G401 (cell line): ENCODE data around the gene REEP6. TPM values are rescaled to one million over a fixed set of nuclear protein-coding genes. Genes with fewer than 3 reads are reported as not detected.
"Not testable (repeated sequence)": the region's sequence is repeated elsewhere in the genome, so short reads cannot be mapped to it uniquely, and the experiment has no call there.

ENCODE experiments used
- DNase-seq: peaks from one replicate; pipeline ENCODE4 v3.0.0-alpha.2; 2015; ENCODE audit warnings: low spot score
- in situ Hi-C: cut with HindIII; loops from 2 replicates; pipeline ENCODE4 v1.10.0; 2016; ENCODE audit warnings: low sequenced_read_pairs, mixed read lengths
- total RNA-seq: library from RNA; depleted of rRNA; stranded (reverse); fragments of >200 nt; shearing (Covaris generic); gene quantifications from 2 replicates; pipeline ENCODE4 v1.2.3, GENCODE V29; 2014

The REEP6 gene
- total RNA-seq, 1 experiment from 2014 or later = 20.6 TPM

GRCh38 chr19:1514986-1515721 is 24.2 kb downstream of the REEP6 start:
- DNase-seq = no peak
- in situ Hi-C loops = no loop called here

- in situ Hi-C loops = no loop called here
- DNase-seq = no peak
Observed at GRCh38 chr19:1516395-1516753, 25.4 kb downstream of the REEP6 start.

GRCh38 chr19:1518471-1518870 is 27.5 kb downstream of the REEP6 start:
- in situ Hi-C loops = no loop called here
- no peak for DNase-seq

GRCh38 chr19:1519802-1520201 is 28.8 kb downstream of the REEP6 start:
- DNase-seq, in situ Hi-C loops: not testable (repeated sequence)

GRCh38 chr19:1520203-1520780 is 29.3 kb downstream of the REEP6 start:
- DNase-seq = no peak
- in situ Hi-C loops = no loop called here

GRCh38 chr19:1521636-1522035 is 30.7 kb downstream of the REEP6 start:
- peak; percentile 94 for DNase-seq
- in situ Hi-C loops = no loop called here

- in situ Hi-C loops = no loop called here
- DNase-seq = peak; percentile 75
Observed at GRCh38 chr19:1522061-1522460, 31.1 kb downstream of the REEP6 start.

- in situ Hi-C loops = no loop called here
- DNase-seq = peak; percentile 91
Observed at GRCh38 chr19:1522838-1523237, 31.9 kb downstream of the REEP6 start.

GRCh38 chr19:1523412-1524286 is 32.7 kb downstream of the REEP6 start, which contains the start of gene PLK5:
Gene PLK5 (plus strand): TSS chr19:1524077. CDS start chr19:1526997, 2,920 bp downstream.
- DNase-seq = peak; percentile 58
- in situ Hi-C loops = no loop called here

- in situ Hi-C loops = no loop called here
- DNase-seq = no peak
Observed at GRCh38 chr19:1524287-1524971, 33.4 kb downstream of the REEP6 start.

- in situ Hi-C loops = no loop called here
- DNase-seq = peak; percentile 42
Observed at GRCh38 chr19:1524972-1525325, 34.0 kb downstream of the REEP6 start.

- DNase-seq = no peak
- in situ Hi-C loops = no loop called here
Observed at GRCh38 chr19:1525343-1525742, 34.4 kb downstream of the REEP6 start.

- in situ Hi-C loops = no loop called here
- no peak for DNase-seq
Observed at GRCh38 chr19:1526066-1526778, 35.2 kb downstream of the REEP6 start.

GRCh38 chr19:1526979-1527649 is 36.1 kb downstream of the REEP6 start:
- no peak for DNase-seq
- in situ Hi-C loops = no loop called here

GRCh38 chr19:1527650-1528309 is 36.8 kb downstream of the REEP6 start:
- in situ Hi-C loops = no loop called here
- no peak for DNase-seq

- in situ Hi-C loops = no loop called here
- no peak for DNase-seq
Observed at GRCh38 chr19:1528596-1529429, 37.8 kb downstream of the REEP6 start.

GRCh38 chr19:1529430-1529816 is 38.4 kb downstream of the REEP6 start:
- no peak for DNase-seq
- in situ Hi-C loops = no loop called here
